Suprapubic skin (tissue), 4 donors: Measurements from ENCODE around the gene CENATAC. TPM values are rescaled to one million over a fixed set of nuclear protein-coding genes. Genes with fewer than 3 reads are reported as not detected.
"Not testable (repeated sequence)": the region's sequence is repeated elsewhere in the genome, so short reads cannot be mapped to it uniquely, and the experiment has no call there.

Experiments
- DNase-seq, 2 donors: peaks; one replicate each; pipeline ENCODE4 v3.0.0-alpha.2; 2019; ENCODE audit warnings: low spot score in 2 of 2
- H3K27ac ChIP-seq: fragments of 200-600 bp; sonication (generic); one replicate; pipeline ENCODE4 v1.5.1; 2019
- H3K27me3 ChIP-seq: fragments of 200-600 bp; sonication (generic); one replicate; pipeline ENCODE4 v1.5.1; 2019
- H3K36me3 ChIP-seq: fragments of 200-600 bp; sonication (generic); one replicate; pipeline ENCODE4 v1.5.1; 2019
- H3K4me1 ChIP-seq: fragments of 200-600 bp; sonication (generic); one replicate; pipeline ENCODE4 v1.5.1; 2019
- H3K4me3 ChIP-seq: fragments of 200-600 bp; sonication (generic); one replicate; pipeline ENCODE4 v1.5.1; 2019; ENCODE audit warnings: mild to moderate bottlenecking
- H3K9me3 ChIP-seq: fragments of 200-600 bp; sonication (generic); one replicate; pipeline ENCODE4 v1.5.1; 2019
- CTCF ChIP-seq, 2 donors: fragments of 200-600 bp in 1 of 2; fragments of 450-650 bp in 1 of 2; sonication (generic) in 1 of 2; IDR thresholded peaks; one replicate each; pipeline ENCODE4 v1.5.1; 2016 to 2019; ENCODE audit warnings: antibody characterized with exemption in 2 of 2, mild to moderate bottlenecking in 1 of 2, moderate library complexity in 1 of 2
- EP300 ChIP-seq: sonication (generic); formaldehyde crosslinking; IDR thresholded peaks from one replicate; pipeline ENCODE4 v1.6.1; 2017; ENCODE audit warnings: antibody characterized with exemption
- POLR2A ChIP-seq, 2 donors: fragments of 450-650 bp; IDR thresholded peaks; one replicate each; pipeline ENCODE4 v1.6.1; 2017; ENCODE audit warnings: antibody characterized with exemption in 2 of 2, mild to moderate bottlenecking in 2 of 2, moderate library complexity in 2 of 2
- POLR2AphosphoS5 ChIP-seq, 3 donors: sonication (generic); formaldehyde crosslinking; IDR thresholded peaks; one replicate each; pipeline ENCODE4 v1.6.1; 2017; ENCODE audit warnings: antibody characterized with exemption in 3 of 3
- WGBS: methylation state at CpG from one replicate; pipeline ENCODE4 v1.1.5; 2018; 5-methylcytosine and 5-hydroxymethylcytosine counted together
- total RNA-seq, 4 donors: library from RNA; depleted of rRNA; stranded (reverse); fragments of >200 nt; gene quantifications; one replicate each; pipeline ENCODE4 v1.1.0, GENCODE V29; 2016

The CENATAC gene
- total RNA-seq = 100 to 1,000 TPM in 1 of 4 donors, 10 to 100 TPM in 3; 26.0 to 136 (median 49.8) TPM

- DNase-seq = peak; percentile 94 to 96
- peaks cover 30% of the 10 kb centered on the region for H3K36me3 ChIP-seq
- H3K27ac ChIP-seq = peak within 1 kb of the TSS; percentile 81
- H3K9me3 ChIP-seq = no peaks in the 10 kb centered on the region
- peak within 1 kb of the TSS; percentile 83 for H3K4me3 ChIP-seq
- no peaks in the 10 kb centered on the region for H3K27me3 ChIP-seq
- H3K4me1 ChIP-seq = peaks cover 32% of the 10 kb centered on the region
- peak in 1 of 2 donors; percentile 17 for TF ChIP-seq CTCF (IDR thresholded peaks at IDR 0.05)
- TF ChIP-seq POLR2A (IDR thresholded peaks at IDR 0.05) = peak; percentile 43 to 53
- peak in 1 of 3 donors; percentile 31 for TF ChIP-seq POLR2AphosphoS5 (IDR thresholded peaks at IDR 0.05)
- no peak for TF ChIP-seq EP300
- WGBS = 0% methylated on average over 9 of the region's 54 CpGs
Measured at GRCh38 chr11:118997627-118998387, at the start of gene CENATAC. Gene CENATAC (plus strand): TSS chr11:118998138. CDS start chr11:118998198, 60 bp downstream.

GRCh38 chr11:118953265-118953664, 44.7 kb upstream of the CENATAC start:
- Histone ChIP-seq H3K9me3 (no peaks in the 10 kb centered on the region), H3K27ac (no peak overlapping the region), H3K4me1 (peaks cover 5% of the 10 kb centered on the region), H3K4me3 (no peak overlapping the region), H3K36me3 (no peaks in the 10 kb centered on the region), H3K27me3 (peaks cover 3% of the 10 kb centered on the region)
- 72% methylated on average over 6 of the region's 6 CpGs for WGBS
- no peak for DNase-seq
- TF ChIP-seq EP300 (no peak), POLR2A (IDR thresholded peaks at IDR 0.05) (no peak), CTCF (IDR thresholded peaks at IDR 0.05) (no peak), POLR2AphosphoS5 (IDR thresholded peaks at IDR 0.05) (no peak)

GRCh38 chr11:118953976-118954375, 44.0 kb upstream of the CENATAC start:
- 78% methylated on average over 6 of the region's 6 CpGs for WGBS
- not testable (repeated sequence) for H3K9me3 ChIP-seq, DNase-seq, H3K27me3 ChIP-seq, H3K36me3 ChIP-seq, H3K4me3 ChIP-seq, H3K27ac ChIP-seq, H3K4me1 ChIP-seq

GRCh38 chr11:118956094-118956846, 41.7 kb upstream of the CENATAC start, which contains the start of gene UPK2:
Gene UPK2 (plus strand): TSS chr11:118956298. CDS start chr11:118956351, 53 bp downstream.
- DNase-seq = peak; percentile 91
- TF ChIP-seq CTCF (IDR thresholded peaks at IDR 0.05) (peak; percentile 93 to 99), EP300 (no peak), POLR2AphosphoS5 (IDR thresholded peaks at IDR 0.05) (peak in 1 of 3 donors; percentile 19), POLR2A (IDR thresholded peaks at IDR 0.05) (no peak)
- WGBS = no CpG with 5 or more reads among the region's 7 CpGs

GRCh38 chr11:118956847-118957469, 41.0 kb upstream of the CENATAC start:
- no peak for DNase-seq
- Histone ChIP-seq H3K27ac (no peak overlapping the region), H3K9me3 (no peaks in the 10 kb centered on the region), H3K4me1 (peaks cover 5% of the 10 kb centered on the region), H3K4me3 (no peak overlapping the region), H3K36me3 (no peaks in the 10 kb centered on the region), H3K27me3 (peaks cover 3% of the 10 kb centered on the region)
- TF ChIP-seq CTCF (IDR thresholded peaks at IDR 0.05) = no peak
- no peak for TF ChIP-seq EP300
- TF ChIP-seq POLR2A (IDR thresholded peaks at IDR 0.05) = no peak
- no peak for TF ChIP-seq POLR2AphosphoS5 (IDR thresholded peaks at IDR 0.05)
- WGBS = 63% methylated on average over 9 of the region's 14 CpGs

More at GRCh38 chr11:118956094-118956846, 41.7 kb upstream of the CENATAC start, which contains the start of gene UPK2:
- no peak within 1 kb of the TSS for H3K4me3 ChIP-seq
- H3K36me3 ChIP-seq = no peaks in the 10 kb centered on the region
- peaks cover 5% of the 10 kb centered on the region for H3K4me1 ChIP-seq
- peaks cover 3% of the 10 kb centered on the region for H3K27me3 ChIP-seq
- H3K27ac ChIP-seq = no peak within 1 kb of the TSS
- H3K9me3 ChIP-seq = no peaks in the 10 kb centered on the region
